GM23338 (cell line): ENCODE measurements around the gene MYH6. TPM values are rescaled to one million over a fixed set of nuclear protein-coding genes. Genes with fewer than 3 reads are reported as not detected.

Experiments
- ATAC-seq: fragments of 200-7000 bp; cut with Tn5 transposase; 3 replicates; pipeline ENCODE4 v1.9.1; 2020
- DNase-seq: peaks from one replicate; pipeline ENCODE4 v3.0.0-alpha.2; 2015; ENCODE audit warnings: low spot score
- H2AFZ ChIP-seq: fragments of 200-600 bp; sonication (generic); 2 replicates; pipeline ENCODE4 v1.8.0; 2016; ENCODE audit warnings: antibody characterized with exemption, mild to moderate bottlenecking, moderate library complexity
- H3F3A ChIP-seq: fragments of 200-600 bp; sonication (generic); replicated peaks from 2 replicates; pipeline ENCODE4 v1.8.0; 2017; ENCODE audit warnings: antibody characterized with exemption, mixed run types, low read depth
- H3K27ac ChIP-seq: fragments of 200-600 bp; sonication (generic); 2 replicates; pipeline ENCODE4 v1.6.1; 2016; ENCODE audit warnings: low read depth
- H3K27me3 ChIP-seq: fragments of 200-600 bp; sonication (generic); 2 replicates; pipeline ENCODE4 v1.8.0; 2016; ENCODE audit warnings: mild to moderate bottlenecking, mixed run types, moderate library complexity; ENCODE audit not compliant: insufficient read depth
- H3K36me3 ChIP-seq: fragments of 200-600 bp; sonication (generic); 2 replicates; pipeline ENCODE4 v1.8.0; 2016; ENCODE audit warnings: mild to moderate bottlenecking; ENCODE audit not compliant: insufficient read depth
- H3K4me1 ChIP-seq: fragments of 200-600 bp; sonication (generic); 2 replicates; pipeline ENCODE4 v1.8.0; 2016; ENCODE audit warnings: mild to moderate bottlenecking, moderate library complexity; ENCODE audit not compliant: insufficient read depth
- H3K4me2 ChIP-seq: fragments of 200-600 bp; sonication (generic); 2 replicates; pipeline ENCODE4 v1.7.1; 2017; ENCODE audit warnings: mixed run types
- H3K4me3 ChIP-seq: fragments of 200-600 bp; sonication (generic); 2 replicates; pipeline ENCODE4 v1.6.1; 2016; ENCODE audit warnings: mixed run types
- H3K79me2 ChIP-seq: fragments of 200-600 bp; sonication (generic); replicated peaks from 2 replicates; pipeline ENCODE4 v1.8.0; 2017; ENCODE audit warnings: mild to moderate bottlenecking; ENCODE audit not compliant: insufficient read depth
- H3K9me2 ChIP-seq: fragments of 200-600 bp; sonication (generic); 2 replicates; pipeline ENCODE4 v1.8.0; 2017; ENCODE audit not compliant: insufficient read depth
- H4K20me1 ChIP-seq: fragments of 200-600 bp; sonication (generic); replicated peaks from 2 replicates; pipeline ENCODE4 v1.8.0; 2017; ENCODE audit warnings: mild to moderate bottlenecking; ENCODE audit not compliant: insufficient read depth
- H3K27ac Mint-ChIP-seq: 2 replicates; pipeline ENCODE4 v1.8.0; 2020; ENCODE audit warnings: inconsistent platforms, mild to moderate bottlenecking, moderate library complexity, mixed read lengths
- H3K27me3 Mint-ChIP-seq: 3 replicates; pipeline ENCODE4 v1.8.0; 2022; ENCODE audit warnings: low read depth, mild to moderate bottlenecking, moderate library complexity, mixed read lengths, inconsistent platforms; ENCODE audit not compliant: insufficient read depth, poor library complexity
- H3K36me3 Mint-ChIP-seq: 3 replicates; pipeline ENCODE4 v1.8.0; 2021; ENCODE audit warnings: low read depth, mild to moderate bottlenecking, inconsistent platforms, moderate library complexity, mixed read lengths
- H3K4me1 Mint-ChIP-seq: 3 replicates; pipeline ENCODE4 v1.8.0; 2020; ENCODE audit warnings: mild to moderate bottlenecking, inconsistent platforms, mixed read lengths
- H3K4me3 Mint-ChIP-seq: 3 replicates; pipeline ENCODE4 v1.8.0; 2021; ENCODE audit warnings: moderate library complexity, mild to moderate bottlenecking, inconsistent platforms, mixed read lengths
- H3K9me3 Mint-ChIP-seq: 3 replicates; pipeline ENCODE4 v1.8.0; 2020; ENCODE audit warnings: moderate library complexity, mild to moderate bottlenecking, inconsistent platforms, mixed read lengths
- CREB1 ChIP-seq: fragments of 250-450 bp; sonication (Bioruptor Pico); IDR thresholded peaks from 2 replicates; pipeline ENCODE4 v1.5.0; 2020; ENCODE audit warnings: low read depth, mild to moderate bottlenecking, moderate library complexity
- CTCF ChIP-seq, 2 experiments: fragments of 200-600 bp in 1 of 2; sonication (generic) in 1 of 2; conservative IDR thresholded peaks; 2 replicates each; pipeline versions ENCODE4 v1.5.1 to v1.6.1; 2016 to 2017; ENCODE audit warnings: antibody characterized with exemption in 2 of 2, low read depth in 2 of 2, mild to moderate bottlenecking in 2 of 2, moderate library complexity in 1 of 2
- ETS1 ChIP-seq: IDR thresholded peaks from 2 replicates; pipeline ENCODE4 v1.6.1; 2016; ENCODE audit warnings: antibody characterized with exemption
- EZH2 ChIP-seq: fragments of 200-600 bp; sonication (generic); IDR thresholded peaks from one replicate; pipeline ENCODE4 v1.8.0; 2017; ENCODE audit warnings: antibody characterized with exemption, mild to moderate bottlenecking, low read depth; ENCODE audit not compliant: unreplicated experiment
- EZH2phosphoT487 ChIP-seq: fragments of 200-600 bp; sonication (generic); IDR thresholded peaks from one replicate; pipeline ENCODE4 v1.8.1; 2018; ENCODE audit warnings: antibody characterized with exemption; ENCODE audit not compliant: unreplicated experiment
- JUNB ChIP-seq: IDR thresholded peaks from one replicate; pipeline ENCODE4 v1.6.1; 2016; ENCODE audit warnings: antibody characterized with exemption; ENCODE audit not compliant: unreplicated experiment
- NANOG ChIP-seq: IDR thresholded peaks from 2 replicates; pipeline ENCODE4 v1.6.1; 2016; ENCODE audit warnings: antibody characterized with exemption, borderline replicate concordance
- POLR2AphosphoS5 ChIP-seq: IDR thresholded peaks from 2 replicates; pipeline ENCODE4 v1.6.1; 2016; ENCODE audit warnings: antibody characterized with exemption, low read depth
- REST ChIP-seq: IDR thresholded peaks from one replicate; pipeline ENCODE4 v1.6.1; 2018; ENCODE audit warnings: antibody characterized with exemption; ENCODE audit not compliant: unreplicated experiment
- STAT1 ChIP-seq: IDR thresholded peaks from one replicate; pipeline ENCODE4 v1.6.1; 2016; ENCODE audit warnings: antibody characterized with exemption; ENCODE audit not compliant: unreplicated experiment
- ZNF331 ChIP-seq: fragments of 250-450 bp; sonication (Bioruptor Pico); IDR thresholded peaks from 2 replicates; pipeline ENCODE4 v1.5.0; 2020; ENCODE audit warnings: low read depth, mild to moderate bottlenecking, moderate library complexity
- ZNF462 ChIP-seq: fragments of 250-450 bp; sonication (Bioruptor Pico); IDR thresholded peaks from 2 replicates; pipeline ENCODE4 v1.5.0; 2020; ENCODE audit warnings: mild to moderate bottlenecking, moderate library complexity
- polyA plus RNA-seq: library from polyadenylated mRNA; unstranded; fragments of >200 nt; fragmentation: Nextera tagmentation; extraction: Ambion mirVana; gene quantifications from 2 replicates; pipeline ENCODE4 v1.2.1, GENCODE V29; 2016
- total RNA-seq: library from RNA; depleted of rRNA; stranded (reverse); fragments of >200 nt; shearing (Covaris generic); gene quantifications from 2 replicates; pipeline ENCODE4 v1.2.3, GENCODE V29; 2014

Gene MYH6
- total and polyA plus RNA-seq, 2 experiments from 2014 or later, result 0.03 to 0.10 TPM

- TF ChIP-seq CTCF (conservative IDR thresholded peaks at IDR 0.05; ENCODE audit: low read depth in 2 of 2) (no peak), ZNF331 (no peak), EZH2phosphoT487 (no peak), CREB1 (CRISPR knock-in tag) (no peak)
Measured at GRCh38 chr14:23339506-23340268, 68.4 kb downstream of the MYH6 start (continued).

- Mint-ChIP-seq H3K9me3 (peaks cover 38% of the 10 kb centered on the region), H3K4me3 (no peak overlapping the region), H3K27ac (no peak overlapping the region), H3K27me3 (peaks cover 2% of the 10 kb centered on the region), H3K36me3 (peaks cover 10% of the 10 kb centered on the region; the same call in 2 of the 3 replicates), H3K4me1 (no peaks in the 10 kb centered on the region)
- H3K27me3 ChIP-seq, result no peaks in the 10 kb centered on the region; the same call in 1 of the 2 replicates
- 0 out of 2 replicates have a peak, but pooled peaks cover 10% of the 10 kb centered on the region for H3K9me2 ChIP-seq
- no peaks in the 10 kb centered on the region for H3K4me1 ChIP-seq
- no peak overlapping the region for H3K4me3 ChIP-seq
- H3F3A ChIP-seq, result no peaks in the 10 kb centered on the region
- 0 out of 2 replicates have a peak, but pooled peaks cover 4% of the 10 kb centered on the region for H3K36me3 ChIP-seq
- no peak overlapping the region for H2AFZ ChIP-seq
- ATAC-seq (no peak), DNase-seq (no peak)
- no peaks in the 10 kb centered on the region for H4K20me1 ChIP-seq
- H3K27ac ChIP-seq, result no peak overlapping the region
- H3K79me2 ChIP-seq, result no peaks in the 10 kb centered on the region
- no peak overlapping the region for H3K4me2 ChIP-seq
- TF ChIP-seq POLR2AphosphoS5 (no peak), ETS1 (no peak), ZNF331 (no peak), REST (no peak), NANOG (no peak), EZH2 (no peak), JUNB (no peak), STAT1 (no peak), EZH2phosphoT487 (no peak), ZNF462 (CRISPR knock-in tag) (no peak), CREB1 (CRISPR knock-in tag) (no peak)
Measured at GRCh38 chr14:23335623-23336022, 72.5 kb downstream of the MYH6 start.
